Measurements from ENCODE around the gene TCAF1.

Gene TCAF1, protein sequence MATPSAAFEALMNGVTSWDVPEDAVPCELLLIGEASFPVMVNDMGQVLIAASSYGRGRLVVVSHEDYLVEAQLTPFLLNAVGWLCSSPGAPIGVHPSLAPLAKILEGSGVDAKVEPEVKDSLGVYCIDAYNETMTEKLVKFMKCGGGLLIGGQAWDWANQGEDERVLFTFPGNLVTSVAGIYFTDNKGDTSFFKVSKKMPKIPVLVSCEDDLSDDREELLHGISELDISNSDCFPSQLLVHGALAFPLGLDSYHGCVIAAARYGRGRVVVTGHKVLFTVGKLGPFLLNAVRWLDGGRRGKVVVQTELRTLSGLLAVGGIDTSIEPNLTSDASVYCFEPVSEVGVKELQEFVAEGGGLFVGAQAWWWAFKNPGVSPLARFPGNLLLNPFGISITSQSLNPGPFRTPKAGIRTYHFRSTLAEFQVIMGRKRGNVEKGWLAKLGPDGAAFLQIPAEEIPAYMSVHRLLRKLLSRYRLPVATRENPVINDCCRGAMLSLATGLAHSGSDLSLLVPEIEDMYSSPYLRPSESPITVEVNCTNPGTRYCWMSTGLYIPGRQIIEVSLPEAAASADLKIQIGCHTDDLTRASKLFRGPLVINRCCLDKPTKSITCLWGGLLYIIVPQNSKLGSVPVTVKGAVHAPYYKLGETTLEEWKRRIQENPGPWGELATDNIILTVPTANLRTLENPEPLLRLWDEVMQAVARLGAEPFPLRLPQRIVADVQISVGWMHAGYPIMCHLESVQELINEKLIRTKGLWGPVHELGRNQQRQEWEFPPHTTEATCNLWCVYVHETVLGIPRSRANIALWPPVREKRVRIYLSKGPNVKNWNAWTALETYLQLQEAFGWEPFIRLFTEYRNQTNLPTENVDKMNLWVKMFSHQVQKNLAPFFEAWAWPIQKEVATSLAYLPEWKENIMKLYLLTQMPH

DNA sequence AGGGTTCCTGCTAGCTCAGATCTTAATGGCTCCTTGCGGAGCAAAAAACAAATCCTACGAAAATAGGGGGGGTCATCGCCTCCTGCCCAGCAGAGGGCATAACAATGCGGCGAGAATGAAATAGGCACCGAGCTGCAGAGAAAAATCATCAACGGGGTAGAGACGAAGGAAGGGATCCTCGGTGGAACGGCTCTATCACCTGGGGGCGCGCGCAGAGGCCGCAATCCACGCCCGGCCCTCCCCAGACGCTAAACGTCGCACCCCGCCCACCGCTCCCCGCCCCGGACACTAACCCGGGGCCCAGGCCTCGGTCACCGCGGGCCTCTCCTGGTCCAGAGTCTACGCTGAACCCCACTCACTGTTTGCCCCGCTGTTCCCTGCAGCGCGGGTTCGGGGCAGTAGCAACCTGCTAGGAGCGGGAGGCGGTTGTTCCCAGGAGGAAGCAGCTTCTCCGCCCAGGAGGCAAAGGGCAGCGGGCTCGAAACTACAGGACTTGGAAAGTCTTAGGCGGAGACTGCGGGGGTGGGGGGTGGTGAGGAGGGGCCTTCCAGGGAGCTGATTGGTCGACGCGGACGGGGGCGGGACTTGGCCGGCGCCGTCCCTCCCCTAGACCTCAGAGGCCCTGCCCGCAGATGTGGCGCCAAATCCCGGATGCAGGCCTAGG lies at the start of gene TCAF1:
Gene TCAF1 (minus strand): TSS at position 509 of the 664 bp plus-strand sequence. CDS start 25,568 bp downstream, outside the sequence.
- DNase-seq (ENCODE audit: insufficient read length, low spot score) (peak; percentile 88), FAIRE-seq (no peak)

DNA sequence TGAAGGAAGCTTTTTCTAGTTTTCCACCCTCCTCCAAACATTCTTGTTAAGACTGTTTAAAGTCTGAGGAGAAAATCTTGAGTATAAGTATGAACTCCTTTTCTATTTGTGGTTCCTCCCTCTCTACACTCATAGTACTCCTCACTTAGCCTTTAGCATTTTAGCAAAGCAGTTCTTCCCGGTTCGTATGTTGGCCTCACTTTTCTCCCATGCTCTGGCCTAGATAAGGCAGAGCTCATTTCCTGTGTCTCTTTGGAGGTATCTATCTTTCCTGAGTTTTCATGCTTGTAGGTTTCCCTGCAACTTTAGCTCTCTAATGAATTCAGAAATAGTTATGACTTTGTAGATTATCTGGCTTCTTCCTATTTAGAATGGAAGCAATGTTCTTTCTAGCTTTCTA lies 46.8 kb upstream of the TCAF1 start:
- no peak for FAIRE-seq
- no peak for DNase-seq (ENCODE audit: insufficient read length, low spot score)

DNA sequence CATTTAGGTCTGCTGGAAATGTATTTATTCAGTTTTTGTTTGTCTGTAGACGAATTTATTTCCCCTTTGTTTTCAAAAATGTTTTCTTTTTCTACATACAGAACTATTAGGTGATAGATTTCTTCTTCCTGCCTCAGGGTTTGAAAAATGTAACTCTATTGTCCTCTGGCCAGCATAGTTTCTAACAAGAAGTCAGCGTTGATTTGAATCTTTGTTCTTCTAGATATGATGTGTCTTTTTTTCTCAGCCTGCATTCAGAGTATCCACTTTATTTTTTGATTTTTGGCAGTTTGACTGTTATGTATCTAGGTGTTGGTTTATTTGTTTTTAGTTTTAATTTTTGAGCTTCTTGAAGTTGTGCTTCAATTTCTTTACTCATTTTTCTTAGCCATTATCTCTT lies 45.1 kb upstream of the TCAF1 start:
- DNase-seq (ENCODE audit: insufficient read length, low spot score): no peak
- no peak for FAIRE-seq

DNA sequence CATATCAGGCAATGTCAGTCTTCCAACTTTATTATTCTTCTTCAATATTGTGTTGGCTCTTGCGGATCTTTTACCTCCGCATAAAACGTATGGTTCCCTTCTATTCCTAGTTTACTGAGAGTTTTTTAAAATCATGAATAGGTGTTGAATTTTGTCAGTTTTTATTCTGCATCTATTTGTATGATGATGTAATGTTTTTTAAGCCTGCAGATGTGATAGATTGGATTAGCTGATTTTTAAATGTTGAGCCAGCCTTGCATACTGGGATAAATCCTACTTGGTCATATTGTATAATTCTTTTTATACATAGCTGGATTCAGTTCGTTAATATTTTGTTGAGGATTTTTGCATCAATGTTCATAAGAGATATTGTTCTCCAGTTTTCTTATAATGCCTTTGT lies 43.4 kb upstream of the TCAF1 start:
- no peak for FAIRE-seq
- no peak for DNase-seq (ENCODE audit: insufficient read length, low spot score)

DNA sequence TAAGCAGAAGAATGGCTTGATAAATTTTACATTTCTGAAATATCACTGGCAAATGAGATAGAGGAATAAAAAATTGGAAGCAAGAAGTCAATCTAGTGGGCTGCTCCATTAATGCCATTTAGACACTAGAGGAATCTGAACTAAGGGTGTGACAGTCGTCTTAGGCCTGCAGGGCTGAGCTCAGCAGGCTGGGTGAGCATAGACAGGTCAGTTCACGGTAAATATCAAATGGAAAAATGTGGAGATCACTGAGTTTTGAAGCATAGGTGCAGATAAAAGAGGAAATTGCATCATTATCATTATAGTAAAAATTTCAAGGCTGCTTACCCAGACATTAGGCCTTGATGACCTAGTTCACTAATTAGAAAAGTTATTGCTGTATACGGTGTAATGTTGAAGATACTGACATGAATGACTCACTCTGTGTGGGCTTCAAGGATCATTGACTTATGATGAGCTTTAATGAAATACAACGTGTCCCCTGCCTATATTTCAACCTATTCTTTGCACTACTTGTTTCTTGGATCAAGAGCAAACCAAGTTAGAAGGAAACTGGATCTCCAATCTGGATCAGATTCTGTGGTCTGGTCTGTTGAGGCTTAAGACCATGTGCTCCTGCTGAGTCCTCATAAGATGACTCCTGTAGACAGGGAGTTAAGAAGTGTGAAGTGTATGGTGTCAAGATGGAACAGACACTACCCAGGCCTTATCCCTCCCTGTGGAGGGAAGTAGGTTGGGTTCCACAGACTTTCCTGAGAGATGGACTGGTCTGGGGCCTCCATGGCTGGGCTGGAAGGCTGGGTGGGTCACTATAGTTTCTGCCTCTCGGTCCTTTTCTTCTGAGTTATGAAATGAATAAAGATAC lies 36.6 kb upstream of the TCAF1 start:
- FAIRE-seq (no peak), DNase-seq (ENCODE audit: insufficient read length, low spot score) (no peak)

DNA sequence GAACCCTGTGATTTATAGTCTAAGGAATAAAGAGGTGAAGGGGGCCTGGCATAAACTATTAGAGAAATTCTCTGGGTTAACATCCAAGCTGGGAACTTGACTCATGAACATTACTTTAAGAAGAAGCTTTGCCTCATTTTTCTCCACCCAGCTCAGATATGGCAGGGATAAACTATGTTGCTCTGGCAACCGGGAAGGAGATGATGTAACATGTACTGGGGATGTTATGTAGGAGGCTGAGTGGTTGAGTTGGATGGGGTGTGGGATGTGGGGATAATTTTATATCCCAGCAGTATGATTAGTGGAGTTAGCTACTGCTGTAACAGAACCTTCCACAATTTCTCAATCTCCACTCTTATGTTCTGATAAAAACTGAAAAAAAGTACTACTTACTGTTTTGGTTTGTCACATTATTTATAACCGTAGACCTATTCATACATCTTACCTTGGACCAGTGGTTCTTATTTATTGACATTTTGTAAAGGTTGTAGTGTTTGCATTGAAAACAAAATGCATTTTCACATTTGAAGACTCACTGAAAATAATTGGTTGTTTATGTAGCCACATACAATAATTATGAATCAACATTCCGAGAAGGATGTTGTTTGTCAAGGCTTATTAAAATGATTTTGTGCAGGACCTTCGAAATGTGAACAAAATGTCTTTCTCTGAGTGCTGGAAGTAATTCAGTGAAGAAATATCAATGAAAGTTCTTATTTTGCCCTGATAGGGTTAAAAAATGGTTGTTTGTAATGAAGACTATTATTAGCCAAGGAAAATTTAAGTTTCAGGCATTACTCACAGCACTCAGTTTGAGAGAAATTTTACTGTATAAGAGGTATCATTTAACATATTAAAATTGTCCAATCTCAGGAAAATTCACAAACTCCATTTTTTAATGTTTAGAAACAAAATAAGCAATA lies 34.4 kb upstream of the TCAF1 start:
- FAIRE-seq: no peak
- no peak for DNase-seq (ENCODE audit: insufficient read length, low spot score)

DNA sequence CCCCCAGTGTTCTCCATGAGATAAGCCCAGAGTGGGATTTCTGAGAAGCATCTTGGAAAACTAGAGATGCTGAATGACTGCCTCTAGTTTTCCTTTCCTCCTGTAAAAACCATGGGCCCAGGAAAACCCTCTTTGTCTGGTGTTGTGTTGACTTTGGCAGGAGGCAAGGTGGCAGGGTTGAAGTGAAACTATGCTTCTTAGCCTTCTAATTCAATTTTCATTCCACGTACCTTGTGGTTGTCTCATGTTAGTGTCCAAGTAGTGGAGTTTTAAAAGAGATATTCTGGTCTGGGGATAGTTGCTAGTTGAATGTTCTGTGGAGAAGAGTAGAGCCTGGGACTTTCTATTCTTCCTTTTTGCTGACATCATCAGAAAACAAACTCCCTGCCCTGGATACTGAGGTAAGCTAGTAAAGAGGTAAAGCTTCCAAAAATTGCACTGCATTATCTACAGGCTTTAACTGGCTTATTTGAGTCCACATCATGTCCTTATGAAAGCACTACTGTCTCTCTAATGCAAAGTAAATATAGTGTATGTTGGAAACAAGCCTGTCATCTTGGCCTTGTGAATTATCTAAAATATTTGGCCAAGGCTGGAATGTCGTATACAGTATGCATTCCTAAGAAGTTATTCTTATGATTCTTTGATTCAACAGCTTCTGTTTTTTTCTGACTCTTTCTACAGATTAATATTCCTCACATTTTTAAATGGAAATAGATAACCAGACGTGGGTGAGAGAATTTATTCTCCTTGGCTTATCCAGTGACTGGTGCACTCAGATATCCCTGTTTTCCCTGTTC lies 32.8 kb upstream of the TCAF1 start, which contains the start of gene OR2F2:
Gene OR2F2 (plus strand): TSS at position 708 of the 800 bp plus-strand sequence. CDS start 0 bp downstream, at position 708.
- DNase-seq (ENCODE audit: insufficient read length, low spot score) (no peak), FAIRE-seq (no peak)

DNA sequence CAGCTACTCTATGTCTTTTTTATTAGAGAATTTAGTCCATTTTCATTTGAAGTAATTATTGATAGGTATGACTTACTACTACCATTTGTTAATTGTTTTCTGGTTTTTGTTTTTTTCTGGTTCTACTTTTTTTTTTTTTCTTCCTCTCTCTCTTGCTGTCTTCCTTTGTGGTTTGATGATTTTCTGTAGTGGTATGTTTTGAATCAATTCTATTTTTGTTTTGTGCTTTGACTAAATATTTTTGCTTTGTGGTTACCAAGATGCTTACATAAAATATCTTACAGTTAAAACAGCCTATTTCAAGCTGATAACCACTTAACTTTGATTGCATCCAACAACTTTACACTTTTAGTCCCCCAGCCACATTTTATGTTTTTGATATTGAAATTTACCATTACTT lies 29.8 kb upstream of the TCAF1 start:
- DNase-seq (ENCODE audit: insufficient read length, low spot score): no peak
- FAIRE-seq: no peak

DNA sequence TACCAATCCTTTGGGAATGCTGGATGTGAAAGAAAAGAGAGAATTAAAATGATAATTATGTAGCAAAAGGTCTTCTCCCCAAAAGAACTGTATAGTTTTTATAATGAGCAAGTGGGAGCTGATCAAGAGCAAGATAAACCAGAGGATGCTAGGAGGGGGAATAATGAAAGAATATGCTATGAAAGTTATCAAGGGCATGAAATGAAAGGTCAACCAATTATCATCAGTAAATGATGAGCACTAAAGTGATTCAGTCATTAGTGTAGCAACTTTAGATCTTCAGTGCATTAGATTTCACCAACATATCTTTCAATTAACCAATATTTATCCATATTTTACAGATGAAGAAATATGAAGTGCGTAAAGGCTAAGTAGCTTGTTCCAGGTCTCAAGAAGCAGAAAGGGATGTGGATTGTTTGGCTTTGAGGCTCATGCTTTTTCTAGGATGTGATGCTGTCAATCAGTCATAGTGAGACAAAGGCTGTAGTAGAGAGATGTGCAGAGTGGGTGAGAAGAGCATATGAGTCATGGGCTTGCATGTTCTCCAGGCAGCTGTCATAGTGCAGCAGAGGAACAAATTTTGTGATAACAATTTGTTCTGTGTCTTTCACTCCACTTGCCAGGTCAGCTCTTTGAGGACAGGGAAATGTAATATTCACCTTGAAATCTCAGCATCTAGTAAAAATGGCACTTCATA lies 27.4 kb upstream of the TCAF1 start:
- FAIRE-seq: no peak
- DNase-seq (ENCODE audit: insufficient read length, low spot score): no peak

DNA sequence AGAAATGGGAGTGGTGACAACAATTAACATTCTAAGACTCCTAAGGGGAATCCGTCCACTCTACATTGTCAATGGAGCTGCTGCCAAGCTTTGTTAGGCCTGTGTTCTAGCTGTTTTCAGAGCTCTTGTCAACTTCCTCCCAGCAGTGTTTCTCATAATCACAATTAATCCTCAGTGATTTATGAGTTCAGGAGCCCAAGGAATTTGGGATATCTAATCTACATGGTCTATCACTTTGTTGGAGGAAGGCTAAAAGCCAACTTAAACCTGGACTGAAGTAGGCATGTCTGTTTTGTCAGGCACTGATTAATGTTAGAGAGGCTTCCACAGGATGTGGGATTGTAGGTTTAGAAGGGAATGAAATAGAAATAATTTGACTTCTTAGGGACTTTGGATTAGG lies 22.9 kb upstream of the TCAF1 start:
- FAIRE-seq (no peak), DNase-seq (ENCODE audit: insufficient read length, low spot score) (no peak)

DNA sequence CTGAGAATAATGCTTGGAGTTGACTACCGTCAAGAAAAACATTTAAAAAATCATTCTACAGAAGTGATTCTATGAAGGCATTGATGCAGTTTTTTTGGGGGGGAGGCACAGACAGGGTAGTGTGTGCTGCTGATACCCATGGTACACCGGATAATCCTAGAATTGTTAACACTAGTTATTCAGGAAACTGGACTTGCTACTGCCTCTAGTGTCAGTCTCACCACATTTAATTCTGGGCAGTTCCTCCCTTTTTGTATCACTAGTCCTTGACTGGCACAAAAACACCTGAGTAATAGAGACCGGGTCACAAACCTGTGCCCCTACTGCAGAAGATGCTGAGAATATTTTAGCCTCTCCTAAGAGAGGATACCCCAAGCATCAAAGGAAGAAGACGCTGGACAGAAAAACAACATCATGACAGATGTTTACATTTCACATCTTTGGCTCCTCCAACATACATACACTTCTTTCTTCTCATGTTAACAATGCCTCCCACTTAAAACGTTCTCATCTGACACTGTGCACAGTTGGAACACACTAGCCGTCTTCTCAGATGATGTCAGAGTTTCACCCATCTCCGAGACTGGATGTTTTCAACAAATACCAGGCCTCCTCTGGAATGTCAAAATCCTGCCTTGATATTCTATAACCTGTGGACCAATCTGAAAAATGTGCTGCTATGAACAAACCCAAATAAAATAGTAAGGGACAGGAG lies 13.1 kb upstream of the TCAF1 start:
- FAIRE-seq: no peak
- DNase-seq (ENCODE audit: insufficient read length, low spot score): no peak

DNA sequence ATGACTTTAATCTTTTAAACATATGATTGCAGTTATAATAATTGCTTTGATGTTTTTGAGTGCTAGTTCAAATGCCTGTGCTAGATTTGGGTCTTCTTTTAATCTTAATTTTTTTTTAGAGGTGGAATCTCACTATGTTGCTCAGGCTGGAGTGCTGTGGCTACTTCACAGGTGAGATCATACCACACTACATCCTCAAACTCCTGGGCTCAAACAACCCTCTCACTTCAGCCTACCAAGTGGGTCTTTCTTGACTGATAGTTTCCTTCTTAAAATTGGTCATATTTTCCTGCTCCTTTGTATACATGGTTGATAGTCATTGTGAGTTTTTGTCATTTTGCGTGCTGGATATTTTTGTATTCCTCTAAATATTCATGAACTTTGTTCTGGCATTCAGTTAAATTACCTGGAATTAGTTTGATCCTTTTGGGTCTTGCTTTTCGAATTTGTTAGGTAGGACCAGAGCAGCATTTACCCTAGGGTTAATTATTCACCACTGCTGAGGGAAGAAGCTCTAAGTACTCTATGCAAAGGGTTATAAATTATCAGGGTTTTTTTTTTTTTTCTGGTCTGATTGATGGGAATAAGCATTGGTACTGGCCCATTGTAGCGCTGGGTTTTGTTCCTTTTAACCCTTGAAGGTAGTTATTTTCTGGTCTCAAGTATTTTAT lies 12.1 kb upstream of the TCAF1 start:
- no peak for DNase-seq (ENCODE audit: insufficient read length, low spot score)
- no peak for FAIRE-seq

DNA sequence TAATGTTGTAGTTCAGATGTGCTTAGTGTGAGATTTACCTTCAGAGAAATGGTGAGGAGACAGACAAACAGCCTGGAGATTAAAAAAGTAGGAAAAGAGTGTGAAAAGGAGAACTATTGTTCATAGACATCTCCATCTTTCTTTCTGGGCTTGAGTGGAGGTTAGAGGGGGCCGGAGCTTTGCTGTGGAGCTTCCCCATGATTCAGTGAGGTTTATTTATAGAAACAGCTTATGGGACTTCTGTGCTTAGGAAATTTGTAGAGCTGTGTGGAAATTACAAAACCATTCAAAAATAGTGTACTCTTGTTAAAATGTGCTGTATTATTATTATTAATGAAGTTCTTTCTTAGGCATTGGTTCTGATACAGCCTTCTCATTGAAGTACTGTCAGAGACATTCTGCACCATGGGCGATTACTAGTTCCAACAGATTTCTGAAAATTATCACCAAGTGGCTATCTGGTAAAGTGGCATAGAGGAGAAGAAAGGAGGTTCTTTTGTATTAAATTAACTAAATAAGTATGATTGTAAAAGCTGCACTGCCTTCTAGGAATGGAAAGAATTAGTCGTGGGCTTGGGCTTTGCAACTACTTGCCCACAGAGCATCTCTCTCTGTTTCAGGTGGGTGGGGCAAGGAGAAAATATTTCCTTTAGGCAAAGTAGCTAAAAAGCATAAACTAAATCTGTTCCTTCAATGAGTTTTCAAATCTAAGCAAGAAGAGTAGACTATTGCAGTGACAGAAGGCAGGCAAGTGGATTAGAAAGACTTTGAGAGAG lies 8.7 kb upstream of the TCAF1 start:
- no peak for FAIRE-seq
- no peak for DNase-seq (ENCODE audit: insufficient read length, low spot score)

DNA sequence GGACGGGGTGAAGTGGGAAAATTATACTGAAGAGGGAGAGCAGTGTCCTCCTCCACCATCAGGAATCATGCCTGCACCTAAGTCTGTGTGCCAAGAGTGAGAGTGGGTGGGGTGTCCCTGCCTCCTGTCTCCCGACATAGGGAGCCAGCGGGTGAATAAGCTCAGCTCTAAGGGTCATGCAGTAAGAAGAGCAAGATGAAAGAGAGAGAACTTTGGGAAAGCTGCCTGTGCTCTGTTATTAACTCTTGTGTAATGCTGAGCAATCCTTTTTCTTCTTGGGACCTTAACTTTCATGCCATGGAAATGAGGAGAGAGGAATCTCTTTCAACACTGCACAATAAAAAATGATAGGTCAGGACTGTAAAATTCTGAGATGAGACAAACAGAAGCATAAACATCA lies 7.9 kb upstream of the TCAF1 start:
- DNase-seq (ENCODE audit: insufficient read length, low spot score) (no peak), FAIRE-seq (no peak)

DNA sequence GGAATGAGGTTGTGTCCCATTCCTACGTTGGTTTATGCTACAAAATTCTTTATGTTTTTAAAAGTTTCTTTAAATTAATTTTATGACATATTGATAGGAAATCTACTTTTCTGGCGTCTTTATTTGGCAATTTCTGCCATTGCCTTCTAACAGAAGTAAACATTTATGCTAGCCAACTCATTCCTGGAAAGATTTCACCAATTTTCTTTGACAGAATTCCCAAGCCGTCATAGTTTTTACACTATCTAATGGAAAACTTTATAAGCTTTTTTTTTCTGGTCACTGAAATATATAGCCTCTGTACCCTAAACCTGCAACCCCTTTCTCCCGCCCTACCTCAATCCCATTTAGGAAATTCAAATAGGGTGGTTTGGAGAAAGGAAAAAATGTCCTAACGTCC lies 6.1 kb upstream of the TCAF1 start:
- FAIRE-seq (no peak), DNase-seq (ENCODE audit: insufficient read length, low spot score) (no peak)

DNA sequence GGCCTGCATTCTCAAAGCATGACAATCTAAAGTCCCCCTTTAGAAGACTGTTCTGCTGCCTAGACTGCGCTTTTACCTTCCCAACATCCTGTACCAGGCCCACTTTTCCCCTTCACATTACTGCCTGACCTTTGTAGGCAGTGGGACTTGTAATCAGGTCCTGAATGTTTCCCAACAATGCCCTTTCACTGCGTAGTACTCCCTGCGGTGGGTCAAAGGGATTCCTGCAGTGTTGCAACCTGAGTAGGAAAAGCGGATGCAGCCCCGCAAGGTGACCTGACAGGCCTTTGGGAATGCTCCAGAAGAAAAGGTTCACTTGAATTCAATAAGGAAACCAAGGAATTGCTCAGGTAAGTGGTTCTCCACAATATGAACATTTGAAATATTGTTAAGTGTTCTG lies 4.9 kb upstream of the TCAF1 start:
- DNase-seq (ENCODE audit: insufficient read length, low spot score) (no peak), FAIRE-seq (no peak)

Measured in HTR-8/SVneo (cell line).